HEK293 (cell line): Measurements from ENCODE around the gene GPBP1.
A peak's percentile ranks its signal among the peaks of the same experiment; 100 is the strongest.

Source experiments
- CTCF ChIA-PET: fragments of 350-600 bp; formaldehyde crosslinking; extraction: SDS; loops from one replicate; lab custom pipeline; 2021; ENCODE audit warnings: antibody characterized with exemption; lab: Yijun Ruan, JAX
- POLR2A ChIA-PET: fragments of 300-600 bp; formaldehyde crosslinking; extraction: SDS; loops from one replicate; lab custom pipeline; 2020; ENCODE audit warnings: antibody characterized with exemption, inconsistent platforms; lab: Yijun Ruan, JAX
- H3K27ac ChIP-seq: fragments of 200-500 bp; sonication (Bioruptor generic); 2 replicates; pipeline ENCODE4 v1.5.1; 2014; ENCODE audit warnings: low read depth, low read length, control low read depth, inconsistent platforms; ENCODE audit errors: extremely low read depth
- H3K36me3 ChIP-seq, 2 experiments: fragments of 200-500 bp in 1 of 2; sonication (Bioruptor generic) in 1 of 2; 1 replicate in 1 of 2; 2 replicates in 1 of 2; pipeline ENCODE4 v1.5.1; 2014 to 2017; ENCODE audit warnings: inconsistent platforms in 2 of 2, low read length in 2 of 2; ENCODE audit not compliant: control insufficient read depth in 2 of 2, insufficient read depth in 1 of 2
- H3K4me1 ChIP-seq: fragments of 200-500 bp; sonication (Bioruptor generic); 2 replicates; pipeline ENCODE4 v1.5.1; 2014; ENCODE audit warnings: mild to moderate bottlenecking, low read length, inconsistent platforms; ENCODE audit not compliant: control insufficient read depth, insufficient read depth
- H3K4me3 ChIP-seq: 2 replicates; pipeline ENCODE4 v1.5.1; 2011; ENCODE audit warnings: low read depth, mild to moderate bottlenecking, control low read depth, low read length, moderate library complexity
- H3K9me3 ChIP-seq: fragments of 200-500 bp; sonication (Bioruptor generic); 2 replicates; pipeline ENCODE4 v1.5.1; 2014; ENCODE audit warnings: low read depth, low read length, inconsistent platforms; ENCODE audit not compliant: control insufficient read depth, insufficient read depth
- BCL11A ChIP-seq: fragments of 450-650 bp; formaldehyde crosslinking; IDR thresholded peaks from 2 replicates; pipeline ENCODE4 v1.5.1; 2016; ENCODE audit warnings: low read depth, missing biosample characterization, missing genetic modification characterization
- GFI1B ChIP-seq: fragments of 450-650 bp; formaldehyde crosslinking; IDR thresholded peaks from 2 replicates; pipeline ENCODE4 v1.5.1; 2016; ENCODE audit warnings: missing biosample characterization, missing genetic modification characterization
- GLI4 ChIP-seq: fragments of 450-650 bp; formaldehyde crosslinking; IDR thresholded peaks from 2 replicates; pipeline ENCODE4 v1.5.1; 2016; ENCODE audit warnings: missing biosample characterization, missing genetic modification characterization
- KLF16 ChIP-seq: fragments of 450-650 bp; formaldehyde crosslinking; IDR thresholded peaks from 2 replicates; pipeline ENCODE4 v1.5.1; 2017; ENCODE audit warnings: missing biosample characterization, missing genetic modification characterization
- KLF9 ChIP-seq: fragments of 450-650 bp; formaldehyde crosslinking; IDR thresholded peaks from 2 replicates; pipeline ENCODE4 v1.5.1; 2016; ENCODE audit warnings: missing biosample characterization, missing genetic modification characterization, low read depth
- OVOL3 ChIP-seq: fragments of 450-650 bp; formaldehyde crosslinking; IDR thresholded peaks from 2 replicates; pipeline ENCODE4 v1.5.1; 2016; ENCODE audit warnings: missing biosample characterization, missing genetic modification characterization
- WT1 ChIP-seq: fragments of 450-650 bp; formaldehyde crosslinking; IDR thresholded peaks from 2 replicates; pipeline ENCODE4 v1.5.1; 2016; ENCODE audit warnings: missing biosample characterization, missing genetic modification characterization
- ZBTB17 ChIP-seq: fragments of 450-650 bp; formaldehyde crosslinking; IDR thresholded peaks from 2 replicates; pipeline ENCODE4 v1.5.1; 2016; ENCODE audit warnings: missing biosample characterization, missing genetic modification characterization
- ZBTB20 ChIP-seq: fragments of 450-650 bp; formaldehyde crosslinking; IDR thresholded peaks from 2 replicates; pipeline ENCODE4 v1.5.1; 2016; ENCODE audit warnings: missing biosample characterization, missing genetic modification characterization
- ZBTB48 ChIP-seq: fragments of 450-650 bp; formaldehyde crosslinking; IDR thresholded peaks from 2 replicates; pipeline ENCODE4 v1.5.1; 2016; ENCODE audit warnings: missing biosample characterization, missing genetic modification characterization
- ZNF133 ChIP-seq: fragments of 450-650 bp; formaldehyde crosslinking; IDR thresholded peaks from 2 replicates; pipeline ENCODE4 v1.5.1; 2016; ENCODE audit warnings: missing biosample characterization, missing genetic modification characterization
- ZNF138 ChIP-seq: fragments of 450-650 bp; formaldehyde crosslinking; IDR thresholded peaks from 2 replicates; pipeline ENCODE4 v1.5.1; 2016; ENCODE audit warnings: missing biosample characterization, missing genetic modification characterization, borderline replicate concordance
- ZNF146 ChIP-seq: fragments of 450-650 bp; formaldehyde crosslinking; IDR thresholded peaks from 2 replicates; pipeline ENCODE4 v1.5.1; 2016; ENCODE audit warnings: missing biosample characterization, missing genetic modification characterization
- ZNF2 ChIP-seq: fragments of 450-650 bp; formaldehyde crosslinking; IDR thresholded peaks from 2 replicates; pipeline ENCODE4 v1.5.1; 2016; ENCODE audit warnings: missing biosample characterization, missing genetic modification characterization
- ZNF324 ChIP-seq: fragments of 450-650 bp; formaldehyde crosslinking; IDR thresholded peaks from 2 replicates; pipeline ENCODE4 v1.5.1; 2016; ENCODE audit warnings: missing biosample characterization, missing genetic modification characterization
- ZNF501 ChIP-seq: fragments of 450-650 bp; formaldehyde crosslinking; IDR thresholded peaks from 2 replicates; pipeline ENCODE4 v1.5.1; 2016; ENCODE audit warnings: missing biosample characterization, missing genetic modification characterization
- ZNF514 ChIP-seq: fragments of 450-650 bp; formaldehyde crosslinking; IDR thresholded peaks from 2 replicates; pipeline ENCODE4 v1.5.1; 2016; ENCODE audit warnings: missing biosample characterization, missing genetic modification characterization
- ZNF658 ChIP-seq: fragments of 450-650 bp; formaldehyde crosslinking; IDR thresholded peaks from 2 replicates; pipeline ENCODE4; 2016; ENCODE audit warnings: missing biosample characterization, missing genetic modification characterization
- ZNF76 ChIP-seq: fragments of 450-650 bp; formaldehyde crosslinking; IDR thresholded peaks from 2 replicates; pipeline ENCODE4; 2016; ENCODE audit warnings: low read depth, missing biosample characterization, missing genetic modification characterization, borderline replicate concordance
- ZSCAN30 ChIP-seq: fragments of 450-650 bp; IDR thresholded peaks from 2 replicates; pipeline ENCODE4 v1.5.1; 2018; ENCODE audit warnings: missing biosample characterization, mild to moderate bottlenecking, missing genetic modification characterization, moderate library complexity
- TF ChIP-seq, protein P1 (sequence below): fragments of 450-650 bp; formaldehyde crosslinking; IDR thresholded peaks from 2 replicates; pipeline ENCODE4 v1.5.1; 2016; ENCODE audit warnings: missing biosample characterization, missing genetic modification characterization
- TF ChIP-seq, protein P2 (sequence below): fragments of 450-650 bp; formaldehyde crosslinking; IDR thresholded peaks from 2 replicates; pipeline ENCODE4 v1.5.1; 2016; ENCODE audit warnings: missing biosample characterization, missing genetic modification characterization
- TF ChIP-seq, protein P3 (sequence below): fragments of 450-650 bp; formaldehyde crosslinking; IDR thresholded peaks from 2 replicates; pipeline ENCODE4 v1.5.1; 2017; ENCODE audit warnings: missing biosample characterization, missing genetic modification characterization
- TF ChIP-seq, protein P4 (sequence below): fragments of 450-650 bp; formaldehyde crosslinking; IDR thresholded peaks from 2 replicates; pipeline ENCODE4 v1.5.1; 2016; ENCODE audit warnings: missing biosample characterization, missing genetic modification characterization
- TF ChIP-seq, protein P5 (sequence below): IDR thresholded peaks from 2 replicates; pipeline ENCODE4 v1.6.1; 2011; ENCODE audit warnings: mild to moderate bottlenecking, low read depth, low read length, borderline replicate concordance
- TF ChIP-seq, protein P6 (sequence below): fragments of 450-650 bp; formaldehyde crosslinking; IDR thresholded peaks from 2 replicates; pipeline ENCODE4 v1.5.1; 2016; ENCODE audit warnings: missing biosample characterization, missing genetic modification characterization
- TF ChIP-seq, protein P7 (sequence below): fragments of 450-650 bp; formaldehyde crosslinking; IDR thresholded peaks from 2 replicates; pipeline ENCODE4 v1.5.1; 2016; ENCODE audit warnings: missing biosample characterization, missing genetic modification characterization

Gene GPBP1

DNA sequence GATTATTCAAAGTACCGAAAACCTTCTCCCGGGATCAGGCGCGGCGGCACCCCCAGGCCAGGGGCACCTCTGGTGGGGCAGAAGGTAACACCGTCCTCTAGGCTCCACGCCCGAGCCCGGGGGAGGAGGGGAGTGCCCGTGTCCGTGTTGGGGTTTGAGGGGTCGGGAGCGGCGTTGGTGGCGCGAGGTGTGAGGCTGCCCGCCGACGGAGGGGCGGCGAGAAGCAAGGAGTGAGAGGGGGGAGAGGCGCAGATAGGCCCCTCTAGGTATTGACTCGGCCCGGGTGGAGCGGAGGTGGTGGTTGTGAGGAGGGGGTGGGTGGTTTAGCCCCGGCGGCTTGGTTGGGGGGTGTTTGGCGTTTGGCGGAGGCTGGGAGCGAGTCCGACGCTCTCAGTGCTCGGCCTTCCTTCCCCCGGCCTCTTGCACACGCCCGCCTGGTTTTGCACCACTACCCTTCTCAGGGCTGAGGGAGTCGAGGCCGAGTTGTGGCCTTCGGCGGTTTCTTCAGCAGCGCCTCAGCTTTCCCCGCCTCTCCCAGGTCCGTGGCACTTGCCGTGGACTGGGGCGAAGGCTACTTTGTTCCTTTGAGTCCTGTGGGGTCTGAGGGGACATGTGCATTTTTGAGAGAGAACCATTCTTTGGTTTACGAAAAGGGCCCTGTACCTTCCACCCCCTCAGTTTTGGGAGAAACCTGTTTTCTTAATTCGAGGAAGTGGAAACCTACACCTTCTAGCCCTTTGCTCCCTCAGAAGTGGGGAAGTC, 450 bp downstream of the GPBP1 start:
- peak overlapping the region; percentile 95 for H3K4me3 ChIP-seq
- peak overlapping the region; percentile 100 for H3K27ac ChIP-seq
- H3K36me3 ChIP-seq = peaks cover 3 to 28% of the 10 kb centered on the region in 2 experiments; a peak in 2 of 3 replicates
- POLR2A ChIA-PET = interaction anchor here (0.7 to 1.5 kb wide), 9 partner anchors 14 to 326 kb away, joined by 3 to 25 read pairs (median 3); partner anchors contain the start of gene SETD9
- CTCF ChIA-PET = no interaction called here
- no peaks in the 10 kb centered on the region for H3K9me3 ChIP-seq
- H3K4me1 ChIP-seq = peaks cover 2% of the 10 kb centered on the region; the same call in 1 of the 2 replicates
- TF ChIP-seq, protein P1, sequence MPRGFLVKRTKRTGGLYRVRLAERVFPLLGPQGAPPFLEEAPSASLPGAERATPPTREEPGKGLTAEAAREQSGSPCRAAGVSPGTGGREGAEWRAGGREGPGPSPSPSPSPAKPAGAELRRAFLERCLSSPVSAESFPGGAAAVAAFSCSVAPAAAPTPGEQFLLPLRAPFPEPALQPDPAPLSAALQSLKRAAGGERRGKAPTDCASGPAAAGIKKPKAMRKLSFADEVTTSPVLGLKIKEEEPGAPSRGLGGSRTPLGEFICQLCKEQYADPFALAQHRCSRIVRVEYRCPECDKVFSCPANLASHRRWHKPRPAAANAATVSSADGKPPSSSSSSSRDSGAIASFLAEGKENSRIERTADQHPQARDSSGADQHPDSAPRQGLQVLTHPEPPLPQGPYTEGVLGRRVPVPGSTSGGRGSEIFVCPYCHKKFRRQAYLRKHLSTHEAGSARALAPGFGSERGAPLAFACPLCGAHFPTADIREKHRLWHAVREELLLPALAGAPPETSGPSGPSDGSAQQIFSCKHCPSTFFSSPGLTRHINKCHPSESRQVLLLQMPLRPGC (tag by site-specific recombination) = 0 out of 2 replicates have a peak, but pooled peaks have one; percentile 50
- TF ChIP-seq, protein P2, sequence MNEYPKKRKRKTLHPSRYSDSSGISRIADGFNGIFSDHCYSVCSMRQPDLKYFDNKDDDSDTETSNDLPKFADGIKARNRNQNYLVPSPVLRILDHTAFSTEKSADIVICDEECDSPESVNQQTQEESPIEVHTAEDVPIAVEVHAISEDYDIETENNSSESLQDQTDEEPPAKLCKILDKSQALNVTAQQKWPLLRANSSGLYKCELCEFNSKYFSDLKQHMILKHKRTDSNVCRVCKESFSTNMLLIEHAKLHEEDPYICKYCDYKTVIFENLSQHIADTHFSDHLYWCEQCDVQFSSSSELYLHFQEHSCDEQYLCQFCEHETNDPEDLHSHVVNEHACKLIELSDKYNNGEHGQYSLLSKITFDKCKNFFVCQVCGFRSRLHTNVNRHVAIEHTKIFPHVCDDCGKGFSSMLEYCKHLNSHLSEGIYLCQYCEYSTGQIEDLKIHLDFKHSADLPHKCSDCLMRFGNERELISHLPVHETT (tag by site-specific recombination) = peak; percentile 58; the same call in 1 of the 2 replicates
- TF ChIP-seq ZBTB17 (tag by site-specific recombination) = peak; percentile 87
- TF ChIP-seq WT1 (tag by site-specific recombination) = peak; percentile 64; the same call in 1 of the 2 replicates
- 0 out of 2 replicates have a peak, but pooled peaks have one; percentile 18 for TF ChIP-seq ZNF324 (tag by site-specific recombination)
- peak; percentile 96 for TF ChIP-seq ZNF2 (tag by site-specific recombination)
- TF ChIP-seq KLF16 = peak; percentile 8
- 0 out of 2 replicates have a peak, but pooled peaks have one; percentile 30 for TF ChIP-seq ZNF658 (tag by site-specific recombination)
- TF ChIP-seq GFI1B = 0 out of 2 replicates have a peak, but pooled peaks have one; percentile 33
- TF ChIP-seq, protein P3, sequence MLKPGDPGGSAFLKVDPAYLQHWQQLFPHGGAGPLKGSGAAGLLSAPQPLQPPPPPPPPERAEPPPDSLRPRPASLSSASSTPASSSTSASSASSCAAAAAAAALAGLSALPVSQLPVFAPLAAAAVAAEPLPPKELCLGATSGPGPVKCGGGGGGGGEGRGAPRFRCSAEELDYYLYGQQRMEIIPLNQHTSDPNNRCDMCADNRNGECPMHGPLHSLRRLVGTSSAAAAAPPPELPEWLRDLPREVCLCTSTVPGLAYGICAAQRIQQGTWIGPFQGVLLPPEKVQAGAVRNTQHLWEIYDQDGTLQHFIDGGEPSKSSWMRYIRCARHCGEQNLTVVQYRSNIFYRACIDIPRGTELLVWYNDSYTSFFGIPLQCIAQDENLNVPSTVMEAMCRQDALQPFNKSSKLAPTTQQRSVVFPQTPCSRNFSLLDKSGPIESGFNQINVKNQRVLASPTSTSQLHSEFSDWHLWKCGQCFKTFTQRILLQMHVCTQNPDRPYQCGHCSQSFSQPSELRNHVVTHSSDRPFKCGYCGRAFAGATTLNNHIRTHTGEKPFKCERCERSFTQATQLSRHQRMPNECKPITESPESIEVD (tag by site-specific recombination) = no peak
- TF ChIP-seq, protein P4, sequence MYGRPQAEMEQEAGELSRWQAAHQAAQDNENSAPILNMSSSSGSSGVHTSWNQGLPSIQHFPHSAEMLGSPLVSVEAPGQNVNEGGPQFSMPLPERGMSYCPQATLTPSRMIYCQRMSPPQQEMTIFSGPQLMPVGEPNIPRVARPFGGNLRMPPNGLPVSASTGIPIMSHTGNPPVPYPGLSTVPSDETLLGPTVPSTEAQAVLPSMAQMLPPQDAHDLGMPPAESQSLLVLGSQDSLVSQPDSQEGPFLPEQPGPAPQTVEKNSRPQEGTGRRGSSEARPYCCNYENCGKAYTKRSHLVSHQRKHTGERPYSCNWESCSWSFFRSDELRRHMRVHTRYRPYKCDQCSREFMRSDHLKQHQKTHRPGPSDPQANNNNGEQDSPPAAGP (tag by site-specific recombination) = peak; percentile 75
- TF ChIP-seq ZNF133 (tag by site-specific recombination) = peak; percentile 35; the same call in 1 of the 2 replicates
- 0 out of 2 replicates have a peak, but pooled peaks have one; percentile 55 for TF ChIP-seq GLI4 (tag by site-specific recombination)
- TF ChIP-seq, protein P5, sequence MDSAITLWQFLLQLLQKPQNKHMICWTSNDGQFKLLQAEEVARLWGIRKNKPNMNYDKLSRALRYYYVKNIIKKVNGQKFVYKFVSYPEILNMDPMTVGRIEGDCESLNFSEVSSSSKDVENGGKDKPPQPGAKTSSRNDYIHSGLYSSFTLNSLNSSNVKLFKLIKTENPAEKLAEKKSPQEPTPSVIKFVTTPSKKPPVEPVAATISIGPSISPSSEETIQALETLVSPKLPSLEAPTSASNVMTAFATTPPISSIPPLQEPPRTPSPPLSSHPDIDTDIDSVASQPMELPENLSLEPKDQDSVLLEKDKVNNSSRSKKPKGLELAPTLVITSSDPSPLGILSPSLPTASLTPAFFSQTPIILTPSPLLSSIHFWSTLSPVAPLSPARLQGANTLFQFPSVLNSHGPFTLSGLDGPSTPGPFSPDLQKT = no peak
- TF ChIP-seq ZNF146 = 0 out of 2 replicates have a peak, but pooled peaks have one; percentile 18
- no peak for TF ChIP-seq ZNF514 (tag by site-specific recombination)
- TF ChIP-seq BCL11A (tag by site-specific recombination) = no peak
- TF ChIP-seq KLF9 (tag by site-specific recombination) = 0 out of 2 replicates have a peak, but pooled peaks have one; percentile 2
- TF ChIP-seq, protein P6, sequence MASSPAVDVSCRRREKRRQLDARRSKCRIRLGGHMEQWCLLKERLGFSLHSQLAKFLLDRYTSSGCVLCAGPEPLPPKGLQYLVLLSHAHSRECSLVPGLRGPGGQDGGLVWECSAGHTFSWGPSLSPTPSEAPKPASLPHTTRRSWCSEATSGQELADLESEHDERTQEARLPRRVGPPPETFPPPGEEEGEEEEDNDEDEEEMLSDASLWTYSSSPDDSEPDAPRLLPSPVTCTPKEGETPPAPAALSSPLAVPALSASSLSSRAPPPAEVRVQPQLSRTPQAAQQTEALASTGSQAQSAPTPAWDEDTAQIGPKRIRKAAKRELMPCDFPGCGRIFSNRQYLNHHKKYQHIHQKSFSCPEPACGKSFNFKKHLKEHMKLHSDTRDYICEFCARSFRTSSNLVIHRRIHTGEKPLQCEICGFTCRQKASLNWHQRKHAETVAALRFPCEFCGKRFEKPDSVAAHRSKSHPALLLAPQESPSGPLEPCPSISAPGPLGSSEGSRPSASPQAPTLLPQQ = 0 out of 2 replicates have a peak, but pooled peaks have one; percentile 20
- TF ChIP-seq ZNF501 = peak; percentile 87; the same call in 1 of the 2 replicates
- TF ChIP-seq ZBTB48 (tag by site-specific recombination) = peak; percentile 84
- TF ChIP-seq, protein P7, sequence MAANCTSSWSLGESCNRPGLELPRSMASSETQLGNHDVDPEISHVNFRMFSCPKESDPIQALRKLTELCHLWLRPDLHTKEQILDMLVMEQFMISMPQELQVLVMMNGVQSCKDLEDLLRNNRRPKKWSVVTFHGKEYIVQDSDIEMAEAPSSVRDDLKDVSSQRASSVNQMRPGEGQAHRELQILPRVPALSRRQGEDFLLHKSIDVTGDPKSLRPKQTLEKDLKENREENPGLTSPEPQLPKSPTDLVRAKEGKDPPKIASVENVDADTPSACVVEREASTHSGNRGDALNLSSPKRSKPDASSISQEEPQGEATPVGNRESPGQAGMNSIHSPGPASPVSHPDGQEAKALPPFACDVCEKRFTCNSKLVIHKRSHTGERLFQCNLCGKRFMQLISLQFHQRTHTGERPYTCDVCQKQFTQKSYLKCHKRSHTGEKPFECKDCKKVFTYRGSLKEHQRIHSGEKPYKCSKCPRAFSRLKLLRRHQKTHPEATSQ (tag by site-specific recombination) = peak; percentile 58; the same call in 1 of the 2 replicates
- peak; percentile 68; the same call in 1 of the 2 replicates for TF ChIP-seq ZBTB20 (tag by site-specific recombination)
- 0 out of 2 replicates have a peak, but pooled peaks have one; percentile 53 for TF ChIP-seq ZNF76 (tag by site-specific recombination)
- TF ChIP-seq ZSCAN30 (tag by site-specific recombination) = peak; percentile 50
- no peak for TF ChIP-seq ZNF138 (tag by site-specific recombination)
- 0 out of 2 replicates have a peak, but pooled peaks have one; percentile 38 for TF ChIP-seq OVOL3
